ENCODE results near the gene MYO1D. TPM values are rescaled to one million over a fixed set of nuclear protein-coding genes. Genes with fewer than 3 reads are reported as not detected.

MYO1D gene
- total RNA-seq, 1 experiment from 2014 or later: 1.3 TPM

GRCh38 chr17:32443827-32444300, 433.1 kb downstream of the MYO1D start:
- Histone ChIP-seq H3K27me3 (ENCODE audit: control insufficient read depth, insufficient read depth, low read length) (no peaks in the 10 kb centered on the region), H3K4me1 (ENCODE audit: control insufficient read depth, insufficient read depth, low read length) (peaks cover 13% of the 10 kb centered on the region), H3K9me3 (ENCODE audit: control insufficient read depth, insufficient read depth, low read depth, low read length) (no peaks in the 10 kb centered on the region), H3K36me3 (ENCODE audit: control insufficient read depth, insufficient read depth, low read length) (peaks cover 23% of the 10 kb centered on the region), H3K4me3 (ENCODE audit: low read depth in 2 of 2, low read length in 2 of 2) (peak overlapping the region; percentile 64 to 99), H3K27ac (ENCODE audit: low read length) (no peak overlapping the region; the same call in 1 of the 2 replicates)
- no TSS peak for BruUV-seq (replicated peaks)
- TF ChIP-seq SIN3A (IDR thresholded peaks at IDR 0.05; ENCODE audit: borderline replicate concordance, insufficient read depth, low read depth, low read length) (no peak), REST (IDR thresholded peaks at IDR 0.05; ENCODE audit: insufficient read depth in 1 of 2, low read depth in 2 of 2, low read length in 1 of 2) (no peak), CTCF (IDR thresholded peaks at IDR 0.05) (no peak), TCF7L2 (IDR thresholded peaks at IDR 0.05; ENCODE audit: low read depth, low read length) (no peak), POLR2AphosphoS5 (IDR thresholded peaks at IDR 0.05; ENCODE audit: low read depth, low read length) (no peak)
- ATAC-seq (peak; percentile 40), DNase-seq (ENCODE audit: low read depth, low spot score) (no peak)
- ChIA-PET POLR2A (interaction anchor here (1.1 kb wide), 1 partner anchor 93 kb away, joined by 6 read pairs; no protein-coding TSS in a partner anchor), CTCF (interaction anchor here (0.7 to 1.2 kb wide), 5 partner anchors 10 to 466 kb away, joined by 3 to 4 read pairs (median 4); no protein-coding TSS in a partner anchor)
- in situ Hi-C loops (cut with HindIII; ENCODE audit: low pct_unique_long_range_greater_than_20kb, low sequenced_read_pairs) (no loop called here), intact Hi-C loops (cut with micrococcal nuclease; ENCODE audit: unreplicated experiment) (no loop called here)

Other genes with a start within 250 kb of the MYO1D start
- 2.2 TPM for gene TMEM98, start 51.0 kb upstream of the MYO1D start, total RNA-seq (2021; ENCODE audit: unreplicated experiment)
- not detected for gene SPACA3, start 114.7 kb upstream of the MYO1D start, total RNA-seq (2021; ENCODE audit: unreplicated experiment)

Measured in Panc1 (cell line).